Inferior parietal cortex (tissue), 1 donor: Measurements from ENCODE around the gene HDHD3.

Experiments
- DNase-seq: peaks from one replicate; pipeline ENCODE4 v3.0.0-alpha.2; 2016; ENCODE audit errors: extremely low spot score

HDHD3 gene

GRCh38 chr9:113363336-113363735 lies 13.4 kb downstream of the HDHD3 start:
- DNase-seq: no peak

- DNase-seq: no peak
Observed at GRCh38 chr9:113361304-113362018, 15.3 kb downstream of the HDHD3 start.

DNA sequence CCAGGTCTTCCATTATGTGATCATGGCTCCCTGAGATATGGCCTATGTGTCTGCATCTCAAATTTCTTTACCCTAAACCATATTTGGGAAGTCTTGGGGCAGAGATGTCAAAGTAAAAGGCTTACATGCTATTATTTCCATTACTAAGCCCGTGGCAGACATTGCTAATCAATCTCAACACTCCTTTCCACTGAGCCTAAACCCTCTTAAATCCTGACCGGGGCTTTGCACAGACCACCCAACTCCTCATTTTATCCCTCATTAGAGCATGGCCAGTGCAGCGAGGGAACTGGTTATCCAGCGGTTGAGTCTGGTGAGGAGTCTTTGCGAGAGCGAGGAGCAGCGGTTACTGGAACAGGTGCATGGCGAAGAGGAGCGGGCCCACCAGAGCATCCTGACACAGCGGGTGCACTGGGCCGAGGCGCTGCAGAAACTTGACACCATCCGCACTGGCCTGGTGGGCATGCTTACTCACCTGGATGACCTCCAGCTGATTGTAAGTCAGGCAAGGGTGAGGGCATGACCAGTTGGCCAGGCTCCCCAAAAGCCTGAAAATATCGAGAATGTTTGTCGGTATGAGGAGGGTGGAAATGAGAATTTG lies 16.4 kb downstream of the HDHD3 start:
- DNase-seq: no peak

GRCh38 chr9:113359385-113359784 lies 17.4 kb downstream of the HDHD3 start:
- DNase-seq: no peak

DNA sequence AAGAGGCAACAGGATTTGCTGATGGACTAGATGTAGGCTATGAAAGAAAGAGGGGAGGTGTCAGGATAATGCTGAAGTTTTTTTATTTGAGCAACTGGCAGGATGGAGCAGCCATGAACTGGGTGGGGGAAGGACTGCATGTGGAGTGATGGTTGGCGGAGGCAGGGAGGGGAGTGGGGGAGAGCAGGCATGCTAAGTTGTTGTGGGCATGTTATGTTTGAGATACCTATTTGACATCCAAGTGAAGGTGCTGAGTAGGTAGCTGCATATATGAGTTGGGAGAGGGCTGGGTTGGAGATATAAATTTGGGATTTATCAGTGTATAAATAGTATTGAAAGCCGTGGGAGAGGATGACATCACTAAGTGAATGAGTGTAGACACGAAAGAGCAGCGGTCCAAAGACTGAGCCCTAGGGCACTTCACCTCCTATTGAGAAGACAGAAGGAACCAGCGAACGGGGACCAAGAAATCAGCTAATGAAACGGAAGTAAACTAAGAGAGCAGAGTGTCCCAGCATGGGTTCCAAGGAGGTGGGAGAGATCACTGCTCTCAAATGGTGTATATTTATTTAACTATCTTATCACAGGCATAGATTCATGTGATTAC lies 20.0 kb downstream of the HDHD3 start:
- no peak for DNase-seq

DNA sequence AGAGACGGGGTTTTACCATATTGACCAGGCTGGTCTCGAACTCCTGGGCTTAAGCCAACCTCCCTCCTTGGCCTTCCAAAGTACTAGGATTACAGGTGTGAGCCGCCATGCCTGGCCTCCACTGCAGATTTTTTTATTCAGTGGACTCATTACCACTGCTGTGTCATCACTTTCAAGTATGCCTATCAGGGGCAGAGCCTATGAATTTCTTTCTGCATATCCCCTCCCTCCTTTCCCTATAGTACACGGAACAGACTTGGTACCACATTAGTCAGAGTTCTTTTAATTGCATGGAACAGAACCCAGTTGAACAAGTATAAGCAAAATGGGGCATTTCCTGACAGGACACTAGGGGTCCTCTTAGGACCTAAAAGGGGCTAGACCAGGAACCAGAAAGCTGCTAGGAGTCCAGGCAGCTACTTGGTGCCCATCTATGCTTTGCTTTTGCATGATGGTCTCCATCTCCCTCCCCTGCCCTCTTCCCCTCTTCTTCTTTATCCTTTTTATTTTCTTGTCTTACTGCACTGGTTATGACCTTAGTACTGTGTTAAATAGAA lies 21.7 kb downstream of the HDHD3 start:
- DNase-seq: no peak

GRCh38 chr9:113352411-113352810 lies 24.4 kb downstream of the HDHD3 start:
- DNase-seq: no peak

- no peak for DNase-seq
Observed at GRCh38 chr9:113352006-113352405, 24.8 kb downstream of the HDHD3 start.

DNA sequence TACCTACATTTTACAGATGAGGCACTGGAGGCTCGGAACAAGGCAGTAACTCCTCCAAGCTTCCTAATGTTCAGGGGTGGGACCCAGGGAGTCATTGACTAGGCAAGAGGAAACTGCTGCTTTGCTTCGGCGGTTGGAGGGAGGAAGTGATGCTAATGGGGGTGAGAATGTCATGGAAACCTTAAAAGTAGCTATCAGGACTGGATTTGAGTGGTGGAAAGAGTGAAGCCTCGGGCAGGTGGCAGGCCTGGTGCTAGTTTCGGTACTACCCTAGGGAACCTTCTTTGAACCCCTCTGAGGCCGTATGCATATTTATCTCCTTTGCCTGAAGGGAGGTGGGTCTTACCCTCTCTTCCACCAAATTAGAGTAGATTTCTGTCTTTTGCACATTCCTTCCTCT lies 25.8 kb downstream of the HDHD3 start:
- no peak for DNase-seq

DNA sequence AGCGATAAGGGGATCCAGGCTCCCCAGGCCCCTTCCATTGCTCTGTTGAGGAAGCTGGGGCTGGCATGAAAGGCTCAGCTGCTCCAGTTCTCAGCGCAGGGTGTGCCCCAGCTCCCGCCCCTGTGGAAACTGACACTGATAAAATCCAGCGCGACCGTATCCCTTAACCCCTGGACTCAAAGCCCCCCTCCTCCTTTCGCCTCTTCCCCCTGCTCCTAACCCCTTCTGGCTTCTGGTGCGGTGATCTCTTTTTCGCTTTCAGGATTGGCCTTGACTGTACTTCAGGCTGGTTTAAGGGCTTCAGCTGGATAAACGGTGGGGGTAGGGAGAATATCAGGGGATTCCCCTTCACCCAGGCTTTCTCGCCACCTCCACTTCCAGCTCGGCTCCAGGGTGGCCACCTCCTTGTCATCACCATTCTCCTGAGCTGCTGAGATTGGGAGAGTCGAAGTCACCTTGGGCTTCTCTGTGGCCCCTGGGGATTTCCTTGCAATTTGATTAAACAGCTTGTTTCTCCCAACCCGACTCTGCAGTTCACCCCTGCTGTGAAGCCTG lies 26.6 kb downstream of the HDHD3 start:
- no peak for DNase-seq

DNA sequence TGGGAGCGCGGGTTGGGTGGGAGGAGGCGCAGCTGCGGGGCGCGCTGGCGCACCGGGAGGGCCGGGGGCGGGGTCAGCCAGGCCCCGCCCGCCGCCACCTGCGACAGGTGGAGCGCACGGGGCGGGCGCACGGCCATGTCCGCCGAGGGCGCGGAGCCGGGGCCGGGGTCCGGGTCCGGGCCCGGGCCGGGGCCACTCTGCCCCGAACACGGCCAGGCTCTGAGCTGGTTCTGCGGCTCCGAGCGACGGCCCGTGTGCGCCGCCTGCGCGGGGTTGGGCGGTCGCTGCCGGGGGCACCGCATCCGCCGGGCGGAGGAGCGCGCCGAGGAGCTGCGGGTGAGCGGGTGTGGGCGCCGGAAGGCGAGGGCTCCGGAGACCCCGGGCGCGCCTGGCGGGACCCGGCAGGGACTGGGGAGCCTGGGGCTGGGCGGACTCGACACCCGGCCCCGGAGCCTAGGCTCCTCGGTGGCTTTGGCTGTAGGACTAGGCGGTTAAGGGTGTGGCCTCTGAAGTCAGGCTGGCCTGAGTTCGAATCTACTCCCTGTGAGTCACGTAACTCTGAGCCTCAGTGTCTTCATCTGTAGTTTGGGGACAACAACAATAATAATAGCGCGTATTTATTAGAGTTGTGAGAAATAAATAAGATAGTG lies 27.2 kb downstream of the HDHD3 start, which contains the start of gene BSPRY:
Gene BSPRY (plus strand): TSS at position 97 of the 650 bp plus-strand sequence. CDS start 39 bp downstream, at position 136.
- no peak for DNase-seq

- no peak for DNase-seq
Observed at GRCh38 chr9:113349066-113349444, 27.7 kb downstream of the HDHD3 start.

DNA sequence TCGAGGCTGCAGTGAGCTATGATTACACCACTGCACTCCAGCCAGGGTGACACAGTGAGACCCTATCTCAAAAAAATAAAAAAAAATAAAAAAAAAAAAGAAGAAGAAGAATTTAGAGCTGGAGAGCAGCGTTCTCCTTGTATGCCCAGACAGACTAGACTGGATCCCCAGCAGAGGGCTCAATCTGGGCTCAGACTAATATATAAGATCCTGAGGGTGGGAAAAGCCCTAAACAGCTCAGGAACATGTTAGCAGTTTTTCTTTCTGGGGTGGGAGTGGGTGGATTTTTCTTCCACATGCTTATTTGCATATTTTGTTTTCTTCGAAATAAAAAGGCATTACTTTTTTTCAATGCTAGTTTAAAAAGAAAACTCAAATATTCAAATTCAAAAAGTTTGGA lies 28.3 kb downstream of the HDHD3 start:
- no peak for DNase-seq

DNA sequence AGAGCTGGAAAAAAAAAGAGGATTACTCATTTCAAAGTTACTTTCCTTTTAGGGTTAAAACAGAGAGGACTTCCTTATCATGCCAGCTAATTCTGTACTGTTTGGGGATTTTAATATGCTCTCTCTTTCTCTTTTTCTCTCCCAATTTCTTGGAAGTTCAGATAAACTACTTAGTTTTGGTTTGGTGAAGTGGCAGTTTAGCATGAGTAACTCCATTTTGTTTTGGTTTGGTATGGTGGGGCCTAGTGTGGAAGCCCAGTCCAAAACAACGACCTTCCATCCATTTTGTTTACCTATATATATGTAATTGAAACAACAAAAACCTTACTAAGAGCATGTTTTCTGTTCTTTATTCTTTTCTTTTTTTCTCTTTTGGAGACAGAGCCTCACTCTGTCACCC lies 31.1 kb downstream of the HDHD3 start:
- no peak for DNase-seq

DNA sequence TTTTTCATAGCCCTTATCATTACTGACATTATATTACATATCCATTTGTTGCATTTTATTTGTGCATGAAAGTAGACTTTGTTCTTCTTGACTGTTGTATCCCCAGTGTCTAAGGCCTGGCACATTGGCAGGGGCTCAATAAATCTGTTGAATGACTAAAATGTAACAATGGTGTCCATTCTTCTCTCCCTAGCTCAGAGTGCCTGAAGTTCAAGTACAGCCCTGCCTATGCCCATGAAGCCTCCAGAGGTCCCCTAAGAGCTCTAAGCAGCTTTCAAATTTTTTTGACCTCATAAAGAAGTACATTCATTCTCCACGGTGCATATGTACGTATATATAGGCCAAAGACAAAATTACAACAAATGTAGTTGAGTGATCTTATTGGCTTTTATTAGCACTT lies 31.6 kb downstream of the HDHD3 start:
- DNase-seq: peak; percentile 22

DNA sequence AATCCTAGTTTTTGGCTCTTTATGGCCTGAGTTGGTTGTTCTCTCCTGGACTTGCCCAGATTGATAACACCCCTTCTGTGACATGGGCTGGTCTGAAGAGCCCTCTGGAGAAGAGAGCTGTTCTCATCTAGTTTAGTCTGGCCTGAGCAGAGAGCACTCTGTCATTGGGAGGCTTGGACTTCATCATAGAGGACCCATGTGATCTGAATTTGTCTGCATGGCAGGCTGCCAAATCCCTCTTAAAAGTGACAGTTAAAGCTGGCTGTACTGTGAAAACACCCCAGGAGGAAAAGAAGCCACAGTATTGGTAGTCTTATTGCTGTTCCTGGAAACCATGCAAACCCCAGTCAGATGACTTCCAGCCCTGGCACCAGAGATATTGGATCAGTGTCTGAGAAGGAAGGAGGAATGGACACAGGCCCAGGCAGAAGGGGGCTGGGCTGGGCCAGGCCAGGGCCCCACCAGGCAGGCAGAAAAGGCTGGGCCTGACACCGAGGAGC lies 33.0 kb downstream of the HDHD3 start:
- DNase-seq: peak; percentile 84

DNA sequence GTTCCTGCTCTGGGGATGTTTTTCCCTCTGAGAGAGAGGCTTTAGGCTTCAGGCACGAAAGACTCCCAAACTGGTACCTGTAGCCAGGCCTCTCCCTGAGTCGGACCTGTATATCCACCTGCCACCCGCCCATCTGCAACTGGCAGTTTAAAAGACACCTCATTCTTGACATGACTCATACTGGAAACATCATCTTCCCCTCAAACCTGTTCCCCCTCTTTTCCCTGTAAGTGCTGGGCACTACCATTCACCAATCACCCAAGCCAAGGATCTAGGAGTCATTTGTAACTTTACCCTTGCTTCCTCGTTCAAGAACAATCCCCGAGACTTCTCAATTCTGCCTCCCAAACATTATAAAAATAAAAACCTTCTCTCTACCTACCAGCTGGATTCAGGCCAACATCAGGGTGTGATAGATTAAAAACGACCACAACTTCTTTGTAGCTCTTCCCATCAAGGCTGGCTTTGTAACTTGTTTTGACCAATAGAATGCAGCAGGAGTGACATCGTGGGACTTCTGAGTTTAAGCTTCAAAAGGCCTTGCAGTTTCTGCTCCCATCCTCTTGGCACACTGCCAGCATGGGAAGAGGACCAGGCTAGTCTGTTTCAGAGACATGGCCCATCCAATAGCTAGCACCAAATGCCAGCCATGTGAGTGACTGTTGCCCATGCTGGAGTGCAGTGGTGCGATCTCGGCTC lies 34.9 kb downstream of the HDHD3 start:
- no peak for DNase-seq

GRCh38 chr9:113340011-113340699 lies 36.6 kb downstream of the HDHD3 start, which contains the start of gene WDR31:
TSS of gene WDR31 (minus strand) at chr9:113340275. CDS start at chr9:113332022, 8,253 bp downstream.
- peak; percentile 85 for DNase-seq

DNA sequence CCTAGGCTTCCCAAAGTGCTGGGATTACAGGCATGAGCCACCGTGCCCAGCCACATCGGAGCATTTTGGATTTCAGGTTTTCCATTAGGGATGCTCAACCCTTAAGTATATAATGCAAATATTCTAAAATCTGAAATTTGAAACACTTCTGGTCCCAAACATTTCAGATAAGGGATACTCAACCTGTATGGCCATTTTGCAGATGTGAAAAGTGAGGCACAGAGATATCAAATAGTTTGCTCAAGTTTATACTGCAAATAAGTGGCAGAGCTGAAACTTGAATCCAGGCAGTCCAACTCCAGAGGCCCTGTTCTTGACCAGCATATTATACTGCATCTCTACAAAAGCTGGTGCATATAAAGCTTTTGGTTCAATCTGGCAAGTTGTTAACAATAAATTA lies 39.1 kb downstream of the HDHD3 start:
- no peak for DNase-seq

GRCh38 chr9:113331780-113332179 lies 45.0 kb downstream of the HDHD3 start:
- DNase-seq: no peak
